ENCODE data around the gene TBC1D10A.

DNA sequence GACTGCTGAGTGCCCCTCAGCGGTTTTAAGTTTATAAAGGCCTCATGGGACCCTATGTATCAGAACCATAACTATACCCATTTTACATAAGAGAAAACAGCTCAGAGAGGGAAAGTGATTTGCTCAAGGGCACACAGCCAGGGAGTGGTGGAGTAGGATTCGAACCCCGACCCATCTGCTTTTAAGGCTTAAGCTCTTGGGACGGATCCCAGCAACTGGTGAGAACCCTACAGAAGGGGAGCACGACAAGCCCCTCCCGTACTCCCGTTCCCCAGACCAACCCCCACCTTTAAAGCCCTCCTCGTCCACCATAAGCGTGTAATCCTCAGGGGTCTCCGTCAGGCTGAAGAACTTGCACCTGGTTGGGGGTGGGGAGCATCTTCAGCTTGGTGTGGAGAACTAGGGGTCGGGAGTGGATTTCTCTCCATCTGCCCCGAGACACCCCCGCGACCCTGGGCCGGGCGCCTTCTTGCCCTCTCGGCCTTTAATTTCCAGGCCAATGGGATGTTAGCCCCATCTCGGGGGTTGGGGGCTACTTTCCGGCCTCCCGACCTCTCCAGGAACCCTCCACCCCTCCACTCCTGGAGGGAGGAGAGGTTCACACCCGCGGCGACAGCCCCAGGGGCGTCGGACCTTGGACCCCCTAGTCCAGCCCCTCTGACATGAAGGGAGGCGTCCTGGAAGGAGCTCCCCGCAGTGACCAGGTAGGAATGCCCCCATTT lies 38.2 kb downstream of the TBC1D10A start:
- no peak for TF ChIP-seq POLR2A (IDR thresholded peaks at IDR 0.05)
- TF ChIP-seq, protein P1, sequence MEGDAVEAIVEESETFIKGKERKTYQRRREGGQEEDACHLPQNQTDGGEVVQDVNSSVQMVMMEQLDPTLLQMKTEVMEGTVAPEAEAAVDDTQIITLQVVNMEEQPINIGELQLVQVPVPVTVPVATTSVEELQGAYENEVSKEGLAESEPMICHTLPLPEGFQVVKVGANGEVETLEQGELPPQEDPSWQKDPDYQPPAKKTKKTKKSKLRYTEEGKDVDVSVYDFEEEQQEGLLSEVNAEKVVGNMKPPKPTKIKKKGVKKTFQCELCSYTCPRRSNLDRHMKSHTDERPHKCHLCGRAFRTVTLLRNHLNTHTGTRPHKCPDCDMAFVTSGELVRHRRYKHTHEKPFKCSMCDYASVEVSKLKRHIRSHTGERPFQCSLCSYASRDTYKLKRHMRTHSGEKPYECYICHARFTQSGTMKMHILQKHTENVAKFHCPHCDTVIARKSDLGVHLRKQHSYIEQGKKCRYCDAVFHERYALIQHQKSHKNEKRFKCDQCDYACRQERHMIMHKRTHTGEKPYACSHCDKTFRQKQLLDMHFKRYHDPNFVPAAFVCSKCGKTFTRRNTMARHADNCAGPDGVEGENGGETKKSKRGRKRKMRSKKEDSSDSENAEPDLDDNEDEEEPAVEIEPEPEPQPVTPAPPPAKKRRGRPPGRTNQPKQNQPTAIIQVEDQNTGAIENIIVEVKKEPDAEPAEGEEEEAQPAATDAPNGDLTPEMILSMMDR (IDR thresholded peaks at IDR 0.05): no peak

Data from Peyer's patch (tissue), 4 donors.